Stimulated activated CD8-positive, alpha-beta memory T cell treated with anti-CD3 and anti-CD28 coated beads, Interleukin-2, amount 100 ng/mL, for 48 hours (primary cell): ENCODE measurements around the gene BNIP5.

Experiments
- DNase-seq, 2 donors: peaks; one replicate each; pipeline ENCODE4 v3.0.0-alpha.2; 2020; ENCODE audit warnings: low read depth in 2 of 2

Gene BNIP5

GRCh38 chr6:36336779-36337241 is at the start of gene BNIP5:
BNIP5 (minus strand) TSS chr6:36336888; CDS start chr6:36330690, 6,198 bp downstream.
- DNase-seq = no peak

GRCh38 chr6:36384095-36384494 is 47.4 kb upstream of the BNIP5 start:
- DNase-seq = no peak

- no peak for DNase-seq
These were observed 46.9 kb upstream of the BNIP5 start for GRCh38 chr6:36383606-36384005.

GRCh38 chr6:36382976-36383375 is 46.3 kb upstream of the BNIP5 start:
- no peak for DNase-seq

GRCh38 chr6:36381502-36382389 is 45.1 kb upstream of the BNIP5 start:
- DNase-seq = no peak

GRCh38 chr6:36380166-36380565 is 43.5 kb upstream of the BNIP5 start:
- DNase-seq = no peak

- no peak for DNase-seq
These were observed 42.2 kb upstream of the BNIP5 start for GRCh38 chr6:36378936-36379335.

- DNase-seq = no peak
These were observed 41.7 kb upstream of the BNIP5 start for GRCh38 chr6:36378243-36378920.

GRCh38 chr6:36377594-36377993 is 40.9 kb upstream of the BNIP5 start:
- no peak for DNase-seq

GRCh38 chr6:36376742-36377141 is 40.1 kb upstream of the BNIP5 start:
- DNase-seq = no peak

GRCh38 chr6:36376183-36376582 is 39.5 kb upstream of the BNIP5 start:
- no peak for DNase-seq

- DNase-seq = no peak
These were observed 39.0 kb upstream of the BNIP5 start for GRCh38 chr6:36375644-36376155.

- DNase-seq = no peak
These were observed 38.3 kb upstream of the BNIP5 start for GRCh38 chr6:36374972-36375371.

GRCh38 chr6:36374194-36374593 is 37.5 kb upstream of the BNIP5 start:
- DNase-seq = no peak

- no peak for DNase-seq
These were observed 36.8 kb upstream of the BNIP5 start for GRCh38 chr6:36373368-36374019.

- DNase-seq = no peak
These were observed 35.4 kb upstream of the BNIP5 start for GRCh38 chr6:36372088-36372487.

GRCh38 chr6:36371211-36371610 is 34.5 kb upstream of the BNIP5 start:
- DNase-seq = no peak

GRCh38 chr6:36370638-36371037 is 34.0 kb upstream of the BNIP5 start:
- DNase-seq = no peak

GRCh38 chr6:36368921-36369865 is 32.5 kb upstream of the BNIP5 start:
- no peak for DNase-seq

- DNase-seq = no peak
These were observed 31.7 kb upstream of the BNIP5 start for GRCh38 chr6:36368421-36368820.

GRCh38 chr6:36367743-36368142 is 31.1 kb upstream of the BNIP5 start:
- no peak for DNase-seq
